GM13976 (cell line): ENCODE measurements around the gene ZCCHC13.

ENCODE experiments used
- DNase-seq: peaks from one replicate; pipeline ENCODE4 v3.0.0; 2012; ENCODE audit warnings: low spot score
- in situ Hi-C: fragments of 300-500 bp; cut with MboI; formaldehyde crosslinking; loops from one replicate; pipeline ENCODE4 v1.12.0; 2022; ENCODE audit warnings: low sequenced_read_pairs, mixed read lengths, inconsistent platforms; ENCODE audit not compliant: unreplicated experiment
- TF ChIP-seq, protein P1 (sequence below): IDR thresholded peaks from 2 replicates; pipeline ENCODE4 v1.5.1; 2012; ENCODE audit warnings: borderline replicate concordance, mild to moderate bottlenecking; ENCODE audit not compliant: insufficient read depth; ENCODE audit errors: extremely low read depth, missing control alignments, control extremely low read depth

ZCCHC13 gene

DNA sequence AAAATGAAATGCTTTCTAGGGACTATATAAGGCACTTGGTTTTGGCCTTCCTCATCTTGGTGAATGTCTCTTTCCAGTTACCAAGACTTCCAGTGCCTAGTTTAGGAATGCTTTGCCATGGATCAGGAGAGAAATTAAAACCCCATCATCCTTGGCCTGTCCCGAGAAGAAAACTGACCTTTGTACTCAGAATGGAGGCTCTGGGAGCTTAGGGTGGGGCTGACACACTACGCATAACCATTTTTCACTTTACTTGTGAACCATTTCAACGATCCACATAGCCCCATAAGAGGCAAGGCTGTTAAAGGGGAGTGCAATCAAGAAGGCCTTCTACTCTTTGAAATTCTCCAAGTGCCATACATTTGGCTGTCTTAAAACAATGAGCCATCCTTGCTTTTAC, 26.7 kb upstream of the ZCCHC13 start:
- TF ChIP-seq, protein P1, sequence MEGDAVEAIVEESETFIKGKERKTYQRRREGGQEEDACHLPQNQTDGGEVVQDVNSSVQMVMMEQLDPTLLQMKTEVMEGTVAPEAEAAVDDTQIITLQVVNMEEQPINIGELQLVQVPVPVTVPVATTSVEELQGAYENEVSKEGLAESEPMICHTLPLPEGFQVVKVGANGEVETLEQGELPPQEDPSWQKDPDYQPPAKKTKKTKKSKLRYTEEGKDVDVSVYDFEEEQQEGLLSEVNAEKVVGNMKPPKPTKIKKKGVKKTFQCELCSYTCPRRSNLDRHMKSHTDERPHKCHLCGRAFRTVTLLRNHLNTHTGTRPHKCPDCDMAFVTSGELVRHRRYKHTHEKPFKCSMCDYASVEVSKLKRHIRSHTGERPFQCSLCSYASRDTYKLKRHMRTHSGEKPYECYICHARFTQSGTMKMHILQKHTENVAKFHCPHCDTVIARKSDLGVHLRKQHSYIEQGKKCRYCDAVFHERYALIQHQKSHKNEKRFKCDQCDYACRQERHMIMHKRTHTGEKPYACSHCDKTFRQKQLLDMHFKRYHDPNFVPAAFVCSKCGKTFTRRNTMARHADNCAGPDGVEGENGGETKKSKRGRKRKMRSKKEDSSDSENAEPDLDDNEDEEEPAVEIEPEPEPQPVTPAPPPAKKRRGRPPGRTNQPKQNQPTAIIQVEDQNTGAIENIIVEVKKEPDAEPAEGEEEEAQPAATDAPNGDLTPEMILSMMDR, result no peak
- in situ Hi-C loops, result no loop called here

DNA sequence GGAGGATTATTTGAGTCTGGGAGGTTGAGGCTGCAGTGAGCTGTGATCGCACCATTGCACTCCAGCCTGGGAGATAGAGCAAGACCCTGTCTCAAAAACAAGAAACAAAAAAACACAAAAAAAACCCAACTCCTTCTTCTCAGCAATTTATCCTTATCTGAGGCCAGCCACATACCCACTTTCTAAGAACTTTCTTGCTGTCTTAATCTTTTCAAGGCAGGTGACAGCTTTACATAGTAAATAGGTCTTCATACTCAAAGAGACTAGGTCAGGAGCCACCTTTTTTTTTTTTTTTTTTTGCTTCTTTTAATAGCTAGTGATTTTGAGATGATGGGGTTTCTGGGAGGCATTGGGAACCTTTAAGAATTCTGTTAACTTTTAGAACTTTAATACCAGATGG, 26.1 kb upstream of the ZCCHC13 start:
- in situ Hi-C loops, result no loop called here
- TF ChIP-seq, protein P1, result no peak
- DNase-seq, result no peak

More for the DNA sequence above, 26.7 kb upstream of the ZCCHC13 start:
- no peak for DNase-seq

GRCh38 chrX:74280759-74281158, 23.2 kb upstream of the ZCCHC13 start:
- in situ Hi-C loops, result no loop called here

DNA sequence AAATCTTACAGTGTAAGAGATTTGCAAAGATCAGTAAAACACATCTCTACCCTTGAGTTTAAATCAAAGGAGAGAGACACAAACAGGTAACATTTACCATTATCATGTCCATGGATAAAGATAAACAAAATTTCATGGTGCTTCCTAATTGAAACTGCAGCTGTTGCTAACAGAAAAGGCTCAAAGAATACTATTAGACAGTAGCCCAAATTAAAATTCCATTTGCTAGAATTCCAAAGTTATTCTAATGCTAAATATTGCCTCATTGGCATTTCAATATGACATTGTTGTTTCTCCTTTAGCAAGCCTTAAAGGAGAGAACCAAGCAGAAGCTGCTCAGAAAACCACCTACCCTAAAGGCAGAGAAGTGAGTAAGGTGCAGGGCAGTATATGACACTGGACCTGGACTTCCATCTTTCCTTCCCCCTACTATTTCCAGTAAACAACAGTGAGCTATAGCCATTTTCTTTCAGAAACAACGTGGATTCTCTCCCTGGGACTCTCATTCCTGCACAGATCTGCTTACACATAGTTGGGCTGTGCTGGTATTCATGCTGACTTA, 19.5 kb upstream of the ZCCHC13 start:
- in situ Hi-C loops, result no loop called here

More at GRCh38 chrX:74280759-74281158, 23.2 kb upstream of the ZCCHC13 start:
- DNase-seq, result no peak
- TF ChIP-seq, protein P1, result no peak

GRCh38 chrX:74286950-74287740, 16.8 kb upstream of the ZCCHC13 start:
- TF ChIP-seq, protein P1, result no peak
- in situ Hi-C loops, result no loop called here
- no peak for DNase-seq

More for the DNA sequence above, 19.5 kb upstream of the ZCCHC13 start:
- TF ChIP-seq, protein P1, result no peak
- DNase-seq, result no peak

- no peak for DNase-seq
- TF ChIP-seq, protein P1, result no peak
- in situ Hi-C loops, result no loop called here
Observed at GRCh38 chrX:74291577-74291963, 12.4 kb upstream of the ZCCHC13 start.
